Neuron (in vitro differentiated cells): ENCODE data around the gene FBN2.

Experiments
- H2AFZ ChIP-seq: one replicate; pipeline ENCODE4 v1.6.1; 2013; ENCODE audit warnings: low read depth, mild to moderate bottlenecking, inconsistent platforms, low read length, moderate library complexity
- H3K27me3 ChIP-seq: one replicate; pipeline ENCODE4 v1.6.1; 2013; ENCODE audit warnings: low read length; ENCODE audit not compliant: insufficient read depth
- H3K36me3 ChIP-seq: one replicate; pipeline ENCODE4 v1.6.1; 2013; ENCODE audit warnings: low read length; ENCODE audit not compliant: insufficient read depth
- H3K4me1 ChIP-seq: one replicate; pipeline ENCODE4 v1.6.1; 2013; ENCODE audit warnings: low read length; ENCODE audit not compliant: insufficient read depth
- H3K4me3 ChIP-seq: 2 replicates; pipeline ENCODE4 v1.5.1; 2013; ENCODE audit warnings: mild to moderate bottlenecking, low read length, moderate library complexity
- H3K9me3 ChIP-seq: one replicate; pipeline ENCODE4 v1.6.1; 2013; ENCODE audit warnings: low read length

Gene FBN2

GRCh38 chr5:128253161-128253560, 284.9 kb downstream of the FBN2 start:
- Histone ChIP-seq H3K36me3 (no peaks in the 10 kb centered on the region), H3K27me3 (no peaks in the 10 kb centered on the region), H3K4me1 (no peaks in the 10 kb centered on the region), H2AFZ (no peak overlapping the region), H3K4me3 (no peak overlapping the region), H3K9me3 (peaks cover 3% of the 10 kb centered on the region)

DNA sequence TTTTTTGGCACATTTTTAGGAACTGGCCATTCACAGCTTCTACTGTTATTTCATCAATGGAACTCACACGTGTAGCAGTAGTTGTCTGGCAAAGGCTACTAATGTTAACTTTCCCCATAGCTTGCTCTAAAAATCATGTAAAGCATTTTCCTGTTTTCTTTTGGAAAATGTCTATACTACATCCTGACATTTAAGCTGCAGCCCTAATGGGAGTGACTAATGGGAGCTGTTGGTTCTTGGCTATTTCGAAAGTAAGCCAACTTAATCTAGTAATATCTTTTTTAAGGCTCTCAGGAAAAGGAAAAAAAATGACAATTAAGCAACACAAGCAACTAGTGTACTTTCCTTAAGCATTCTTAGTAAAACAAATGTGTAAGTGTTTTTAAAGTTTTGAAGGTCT, 285.3 kb downstream of the FBN2 start:
- H3K9me3 ChIP-seq, result peaks cover 3% of the 10 kb centered on the region
- H3K36me3 ChIP-seq, result no peaks in the 10 kb centered on the region
- no peaks in the 10 kb centered on the region for H3K4me1 ChIP-seq
- H2AFZ ChIP-seq, result no peak overlapping the region
- H3K4me3 ChIP-seq, result no peak overlapping the region
- H3K27me3 ChIP-seq, result no peaks in the 10 kb centered on the region

- no peak overlapping the region for H3K4me3 ChIP-seq
Measured at GRCh38 chr5:128252196-128252595, 285.8 kb downstream of the FBN2 start.

GRCh38 chr5:128245974-128246373, 292.1 kb downstream of the FBN2 start:
- Histone ChIP-seq H3K4me1 (no peaks in the 10 kb centered on the region), H3K27me3 (no peaks in the 10 kb centered on the region), H2AFZ (no peak overlapping the region), H3K36me3 (no peaks in the 10 kb centered on the region), H3K4me3 (no peak overlapping the region), H3K9me3 (no peaks in the 10 kb centered on the region)

More at GRCh38 chr5:128252196-128252595, 285.8 kb downstream of the FBN2 start:
- no peak overlapping the region for H2AFZ ChIP-seq
- H3K9me3 ChIP-seq, result peaks cover 3% of the 10 kb centered on the region
- no peaks in the 10 kb centered on the region for H3K4me1 ChIP-seq
- H3K36me3 ChIP-seq, result no peaks in the 10 kb centered on the region
- H3K27me3 ChIP-seq, result no peaks in the 10 kb centered on the region

GRCh38 chr5:128243958-128244582, 294.0 kb downstream of the FBN2 start:
- Histone ChIP-seq H3K36me3 (no peaks in the 10 kb centered on the region), H3K4me1 (no peaks in the 10 kb centered on the region), H3K27me3 (no peaks in the 10 kb centered on the region), H3K4me3 (no peak overlapping the region), H3K9me3 (no peaks in the 10 kb centered on the region), H2AFZ (no peak overlapping the region)

- H3K4me1 ChIP-seq, result no peaks in the 10 kb centered on the region
- no peaks in the 10 kb centered on the region for H3K9me3 ChIP-seq
- no peak overlapping the region for H2AFZ ChIP-seq
- no peak overlapping the region for H3K4me3 ChIP-seq
- no peaks in the 10 kb centered on the region for H3K36me3 ChIP-seq
- no peaks in the 10 kb centered on the region for H3K27me3 ChIP-seq
Measured at GRCh38 chr5:128241051-128241695, 296.9 kb downstream of the FBN2 start.

DNA sequence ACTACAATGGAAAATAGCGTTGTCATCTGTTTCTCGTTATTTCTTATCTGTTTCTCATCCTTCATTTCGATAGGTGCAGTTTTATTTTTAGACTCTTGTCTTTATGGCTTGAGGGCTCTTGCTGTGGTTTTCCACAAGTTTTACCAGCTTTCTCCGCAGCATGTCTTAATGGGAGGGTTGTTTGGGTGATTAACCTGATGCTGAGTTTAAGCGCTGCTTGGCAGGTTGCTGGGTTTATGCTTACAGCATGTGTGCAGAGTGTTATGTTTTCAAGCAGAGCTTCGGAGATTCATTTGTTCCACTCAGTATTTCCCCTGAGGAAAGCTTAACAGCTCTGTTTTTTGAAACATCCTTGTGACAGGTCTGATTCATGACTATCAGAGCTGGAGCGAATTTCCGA, 300.5 kb downstream of the FBN2 start:
- no peak overlapping the region for H3K4me3 ChIP-seq
- H3K4me1 ChIP-seq, result no peaks in the 10 kb centered on the region
- no peaks in the 10 kb centered on the region for H3K36me3 ChIP-seq
- H2AFZ ChIP-seq, result no peak overlapping the region
- H3K9me3 ChIP-seq, result no peaks in the 10 kb centered on the region
- H3K27me3 ChIP-seq, result no peaks in the 10 kb centered on the region

- Histone ChIP-seq H3K4me3 (no peak overlapping the region), H2AFZ (no peak overlapping the region), H3K9me3 (no peaks in the 10 kb centered on the region), H3K4me1 (no peaks in the 10 kb centered on the region), H3K27me3 (no peaks in the 10 kb centered on the region), H3K36me3 (no peaks in the 10 kb centered on the region)
Measured at GRCh38 chr5:128237000-128237399, 301.0 kb downstream of the FBN2 start.

- Histone ChIP-seq H3K4me1 (no peaks in the 10 kb centered on the region), H2AFZ (no peak overlapping the region), H3K27me3 (no peaks in the 10 kb centered on the region), H3K4me3 (no peak overlapping the region), H3K9me3 (no peaks in the 10 kb centered on the region), H3K36me3 (no peaks in the 10 kb centered on the region)
Measured at GRCh38 chr5:128236334-128236733, 301.7 kb downstream of the FBN2 start.

- no peak overlapping the region for H3K4me3 ChIP-seq
Measured at GRCh38 chr5:128234928-128235641, 303.0 kb downstream of the FBN2 start.

GRCh38 chr5:128228521-128228920, 309.5 kb downstream of the FBN2 start:
- no peak overlapping the region for H3K4me3 ChIP-seq
- H2AFZ ChIP-seq, result no peak overlapping the region
- no peaks in the 10 kb centered on the region for H3K4me1 ChIP-seq
- no peaks in the 10 kb centered on the region for H3K9me3 ChIP-seq
- no peaks in the 10 kb centered on the region for H3K36me3 ChIP-seq
- H3K27me3 ChIP-seq, result no peaks in the 10 kb centered on the region

More at GRCh38 chr5:128234928-128235641, 303.0 kb downstream of the FBN2 start:
- Histone ChIP-seq H3K27me3 (no peaks in the 10 kb centered on the region), H3K9me3 (no peaks in the 10 kb centered on the region), H2AFZ (no peak overlapping the region), H3K4me1 (no peaks in the 10 kb centered on the region), H3K36me3 (no peaks in the 10 kb centered on the region)

DNA sequence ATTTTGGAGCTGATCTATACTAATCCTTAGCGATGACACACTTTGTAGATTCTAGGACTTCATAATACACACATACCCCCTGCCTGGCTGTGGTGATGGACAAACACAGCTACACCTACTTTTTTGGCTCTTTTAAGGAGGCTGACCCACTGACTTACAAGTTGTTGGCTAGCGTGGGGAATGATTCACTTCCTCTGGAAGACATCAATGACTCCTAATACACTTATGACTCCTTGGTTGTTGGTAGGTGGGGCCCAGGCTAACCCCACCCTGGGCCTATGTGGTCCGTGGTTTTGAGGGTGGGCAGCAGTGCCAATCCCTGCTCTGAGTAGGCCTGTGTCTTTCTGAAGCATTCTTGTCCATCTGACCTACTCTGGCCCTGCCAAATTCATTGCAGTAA, 310.0 kb downstream of the FBN2 start:
- H3K36me3 ChIP-seq, result no peaks in the 10 kb centered on the region
- H3K27me3 ChIP-seq, result no peaks in the 10 kb centered on the region
- H3K4me1 ChIP-seq, result no peaks in the 10 kb centered on the region
- H3K4me3 ChIP-seq, result no peak overlapping the region
- H2AFZ ChIP-seq, result no peak overlapping the region
- H3K9me3 ChIP-seq, result no peaks in the 10 kb centered on the region

- Histone ChIP-seq H3K9me3 (no peaks in the 10 kb centered on the region), H3K36me3 (no peaks in the 10 kb centered on the region), H2AFZ (no peak overlapping the region), H3K4me1 (no peaks in the 10 kb centered on the region), H3K27me3 (no peaks in the 10 kb centered on the region), H3K4me3 (no peak overlapping the region)
Measured at GRCh38 chr5:128225245-128226030, 312.6 kb downstream of the FBN2 start.
